HG03060 (cell line): ENCODE results near the gene SULT2B1.

Source experiments
- ATAC-seq: cut with Tn5 transposase; IDR thresholded peaks from one replicate; pipeline ENCODE4 v1.9.1; 2021; ENCODE audit warnings: low read depth, moderate number of reproducible peaks; ENCODE audit not compliant: unreplicated experiment

SULT2B1 gene

GRCh38 chr19:48632692-48633147 is 80.7 kb downstream of the SULT2B1 start:
- no peak for ATAC-seq

GRCh38 chr19:48633148-48634035 is 81.4 kb downstream of the SULT2B1 start:
- ATAC-seq: no peak

GRCh38 chr19:48634036-48634342 is 82.0 kb downstream of the SULT2B1 start:
- ATAC-seq: no peak

DNA sequence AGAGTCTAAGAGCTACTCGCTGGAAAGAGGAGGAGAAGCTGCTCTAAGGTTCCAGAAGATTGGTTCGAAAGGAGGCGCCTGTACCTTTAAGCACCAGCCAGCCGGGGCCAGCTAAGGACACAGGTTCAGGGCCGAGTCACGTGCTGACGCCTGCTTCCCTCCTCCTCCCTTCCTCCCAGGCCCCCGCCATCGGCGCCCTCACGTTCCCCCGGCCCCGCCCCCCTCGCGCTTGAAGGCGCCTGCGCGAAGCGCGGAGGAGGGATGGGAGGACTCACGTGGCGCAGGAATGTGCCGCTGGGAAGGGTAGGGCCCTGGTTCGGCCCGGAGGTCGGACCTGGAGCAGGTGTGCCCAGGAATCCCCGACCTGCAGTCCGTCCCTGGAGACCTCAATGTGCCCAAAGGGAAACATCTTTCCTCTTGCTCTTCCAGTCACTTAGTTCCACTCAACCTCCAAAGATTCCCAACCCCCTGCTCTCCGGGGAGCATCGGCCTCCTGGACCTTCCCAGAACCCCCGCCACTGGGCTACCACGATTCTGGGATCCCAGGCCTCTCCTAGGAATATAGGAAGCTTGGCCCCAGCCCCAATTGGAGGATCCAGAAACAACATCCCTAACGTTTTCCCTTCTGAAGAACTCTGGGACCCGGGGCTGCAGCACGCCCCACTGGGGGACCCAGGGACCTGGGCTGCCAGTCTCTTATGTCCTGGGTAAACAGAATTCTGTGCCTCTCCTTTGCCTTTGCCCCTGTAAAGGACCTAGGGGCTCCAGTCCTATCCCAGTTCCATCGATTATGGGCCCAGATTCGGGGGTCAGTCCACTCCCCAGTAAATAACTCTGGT is 82.7 kb downstream of the SULT2B1 start:
- no peak for ATAC-seq

- ATAC-seq: no peak
These were observed 83.4 kb downstream of the SULT2B1 start for GRCh38 chr19:48635263-48635965.

DNA sequence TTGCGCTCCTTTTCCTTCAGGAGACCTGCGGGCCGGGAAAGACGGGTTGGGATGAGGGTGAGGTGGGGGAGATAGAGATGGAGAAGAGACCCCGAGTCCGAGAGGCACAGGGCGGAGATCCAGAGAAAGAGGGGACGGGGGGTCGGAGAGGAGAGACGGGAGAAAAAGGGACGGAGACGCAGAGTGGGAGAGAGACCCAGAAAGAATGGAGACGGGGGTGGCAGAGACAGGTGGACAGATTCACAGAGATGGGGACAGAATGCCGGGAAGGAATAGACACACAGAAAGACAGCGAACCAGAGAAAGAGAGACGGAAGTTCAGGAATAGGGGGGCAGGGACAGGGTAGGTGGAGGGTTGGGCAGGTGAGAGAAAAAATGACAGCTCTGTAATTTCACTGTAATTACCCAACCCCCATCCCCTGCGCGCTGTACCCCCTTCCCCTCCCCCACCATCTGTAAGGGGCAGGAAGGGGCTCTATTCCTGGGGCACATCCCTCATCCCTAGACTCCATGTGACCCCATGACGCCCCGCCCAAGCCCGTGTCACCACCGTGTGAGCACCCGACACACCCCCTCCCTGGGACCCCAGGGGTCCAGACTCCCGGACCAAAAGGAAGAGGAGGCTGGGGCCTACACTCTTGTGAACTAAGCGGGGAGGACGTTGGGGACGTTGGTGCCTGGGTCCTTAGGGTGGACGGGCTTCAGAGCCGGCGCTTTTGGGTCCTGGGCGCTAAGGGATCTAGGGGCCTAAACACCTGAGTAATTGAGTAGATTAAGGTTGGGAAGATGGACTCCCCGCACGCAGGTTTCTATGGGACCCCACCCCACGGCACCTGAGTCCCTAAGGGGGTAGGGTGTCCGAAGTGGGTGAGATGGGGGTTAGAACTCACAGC is 84.2 kb downstream of the SULT2B1 start:
- no peak for ATAC-seq

- no peak for ATAC-seq
These were observed 85.0 kb downstream of the SULT2B1 start, which contains the start of gene DBP for GRCh38 chr19:48636859-48637448. Gene DBP (minus strand): TSS chr19:48637379. CDS start chr19:48636994, 385 bp downstream.

DNA sequence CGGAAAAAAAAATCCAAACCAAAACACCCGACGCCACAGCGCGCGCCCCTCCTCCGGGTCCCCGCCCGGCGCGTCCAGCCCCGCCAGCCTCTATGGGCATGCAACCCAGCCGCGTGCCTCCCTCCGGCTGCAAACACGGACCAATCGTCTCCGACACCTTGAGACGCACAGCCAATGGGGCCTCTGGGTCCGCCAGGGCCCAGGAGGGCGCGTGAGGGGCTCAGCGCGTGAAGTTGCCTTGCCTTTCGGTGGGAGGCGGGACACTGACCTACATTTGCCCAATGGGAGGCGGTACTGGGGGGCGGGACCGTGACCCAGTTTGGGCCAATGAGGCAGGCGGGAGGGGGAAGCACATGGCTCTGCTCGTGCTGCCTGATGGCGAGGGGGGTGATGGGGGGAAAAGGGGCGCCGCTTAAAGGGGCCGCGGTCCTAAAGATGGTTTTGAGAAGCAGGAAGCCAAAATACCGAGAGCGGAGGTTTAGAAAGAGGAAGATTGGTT is 85.5 kb downstream of the SULT2B1 start:
- ATAC-seq: peak; percentile 57

- peak; percentile 13 for ATAC-seq
These were observed 86.2 kb downstream of the SULT2B1 start for GRCh38 chr19:48637948-48638830.

DNA sequence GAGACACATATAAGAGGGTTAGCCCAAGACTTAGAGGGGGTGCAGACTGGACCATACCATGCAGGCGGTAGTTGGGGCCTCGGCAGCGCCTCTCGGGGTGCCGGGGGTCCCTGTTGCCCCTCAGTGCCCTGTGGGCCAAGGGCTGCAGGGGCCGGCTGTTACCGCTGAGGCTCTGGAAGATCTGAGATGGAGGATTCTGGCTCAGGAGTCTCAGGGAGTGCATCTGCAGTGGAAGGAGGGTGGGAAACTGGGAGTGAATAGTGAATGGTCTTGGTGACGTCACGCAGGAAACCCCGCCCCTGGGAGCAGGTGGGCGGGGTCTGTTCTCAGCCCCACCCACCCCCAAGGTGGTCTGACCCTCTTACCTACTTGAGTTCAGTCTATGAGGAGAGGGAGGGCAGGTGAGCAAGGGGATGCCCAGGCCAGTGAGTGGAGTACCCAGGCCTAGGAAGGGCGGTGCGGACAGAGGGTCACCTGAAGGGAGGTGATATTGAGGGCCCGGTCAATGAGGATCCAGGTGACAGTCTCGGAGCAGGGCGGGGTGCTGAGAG is 86.9 kb downstream of the SULT2B1 start:
- no peak for ATAC-seq

DNA sequence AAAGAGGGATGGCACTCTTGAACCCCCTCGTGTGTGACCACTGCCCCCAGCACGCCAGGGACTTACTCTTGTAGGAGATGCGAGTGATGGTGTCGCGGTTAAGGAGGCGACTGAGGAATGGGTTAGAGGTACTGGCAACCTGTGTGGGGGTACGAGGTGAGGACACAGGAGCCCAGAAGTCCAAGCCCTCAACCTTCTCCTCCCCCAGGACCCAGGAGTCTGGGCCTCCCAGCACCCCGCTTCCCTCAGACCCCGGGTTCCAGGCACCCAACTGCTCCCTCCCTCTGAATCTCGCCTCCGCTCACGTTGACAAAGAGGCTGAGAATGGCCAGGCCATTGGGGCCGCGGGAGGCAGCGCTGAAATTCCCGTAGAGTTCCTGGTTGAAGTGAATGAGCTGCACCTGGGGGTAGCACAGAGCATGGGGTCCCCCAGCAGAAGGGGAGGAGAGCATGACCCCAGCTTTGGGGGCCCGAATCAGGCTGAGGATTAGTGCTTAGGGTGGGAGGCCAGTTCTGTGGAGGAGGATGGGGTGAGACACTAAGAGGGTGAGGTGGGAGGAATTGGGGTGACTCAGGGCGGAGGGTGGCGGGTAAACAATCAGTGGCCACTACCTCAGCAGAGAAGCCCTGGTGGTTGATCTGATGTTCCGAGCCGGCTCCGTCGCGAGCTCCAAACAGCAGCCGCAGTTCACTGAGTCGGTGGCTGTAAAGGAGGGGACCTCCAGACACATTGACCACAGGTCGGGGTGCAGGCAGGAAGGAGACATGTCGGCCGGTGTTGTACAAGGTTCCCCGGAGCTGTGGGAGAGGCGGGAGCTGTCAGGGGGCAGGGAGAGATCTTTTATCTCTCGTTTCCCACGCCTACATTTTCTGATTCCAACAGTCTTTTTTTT is 87.8 kb downstream of the SULT2B1 start:
- no peak for ATAC-seq

DNA sequence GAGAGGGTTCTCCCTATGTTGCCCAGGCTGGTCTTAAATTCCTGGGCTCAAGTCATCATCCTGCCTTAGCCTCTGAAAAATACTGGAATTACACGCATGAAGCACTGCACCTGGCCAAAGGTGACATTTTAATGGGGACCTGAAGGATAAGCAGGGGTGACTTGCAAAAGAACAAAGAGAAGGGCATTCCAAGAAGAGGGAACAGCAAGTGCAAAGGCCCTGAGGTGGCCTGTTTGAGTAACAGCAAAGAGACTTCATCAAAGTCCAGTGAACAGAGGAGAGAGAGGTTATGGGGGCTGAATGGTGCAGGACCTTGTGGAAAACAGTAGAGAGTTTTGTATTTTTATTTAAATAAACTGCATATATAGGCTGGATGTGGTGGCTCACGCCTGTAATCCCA is 89.9 kb downstream of the SULT2B1 start:
- ATAC-seq: no peak

GRCh38 chr19:48642862-48643261 is 90.9 kb downstream of the SULT2B1 start:
- no peak for ATAC-seq

DNA sequence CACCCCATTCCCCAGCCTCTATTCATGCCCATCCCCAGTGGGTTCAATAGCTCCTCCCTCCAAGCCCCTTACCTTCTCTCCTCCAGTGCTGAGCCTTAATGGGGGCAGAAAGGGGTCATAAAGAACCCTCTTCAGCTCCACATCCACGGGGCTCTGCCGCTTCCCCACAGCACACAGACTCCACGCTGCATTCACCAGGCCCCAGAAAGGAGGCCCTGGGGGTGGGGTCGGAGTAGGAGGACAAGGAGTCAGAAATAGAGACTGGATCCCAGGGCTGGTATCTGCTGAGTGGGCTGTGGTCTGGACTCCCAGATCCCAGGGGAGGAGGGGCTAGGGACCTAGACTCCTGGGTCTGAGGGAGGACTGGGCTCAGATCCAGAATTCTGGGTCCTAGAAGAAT is 92.4 kb downstream of the SULT2B1 start:
- no peak for ATAC-seq

GRCh38 chr19:48644839-48645619 is 93.1 kb downstream of the SULT2B1 start:
- ATAC-seq: no peak

DNA sequence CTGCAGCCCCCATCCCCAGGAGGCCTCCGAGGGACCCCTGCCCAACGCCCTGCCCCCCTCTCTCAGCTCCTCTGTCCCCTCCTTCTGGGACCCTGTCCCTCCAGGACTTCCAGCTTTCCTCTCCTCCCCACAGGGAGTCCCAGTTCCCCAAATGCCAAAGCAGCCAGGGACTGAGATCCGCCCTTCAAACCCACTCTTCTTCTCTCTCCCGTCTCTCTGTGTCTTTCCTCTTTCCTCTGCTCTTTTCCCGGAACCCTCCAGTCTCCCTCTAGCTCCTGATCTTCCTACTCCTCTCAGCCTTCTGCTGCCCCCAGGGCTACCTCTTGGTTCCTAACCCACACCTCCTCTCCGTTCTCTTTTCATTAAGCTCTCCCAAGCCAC is 93.6 kb downstream of the SULT2B1 start:
- ATAC-seq: no peak
